A673 (cell line): ENCODE results near the gene LRP8.

Experiments
- CTCF ChIP-seq: fragments of 300-800, 200-600 bp; sonication (generic); conservative IDR thresholded peaks from 2 replicates; pipeline ENCODE4 v1.5.1; 2017; ENCODE audit warnings: low read depth, mild to moderate bottlenecking, antibody characterized with exemption, low read length, moderate library complexity, mixed read lengths
- EZH2 ChIP-seq: fragments of 200-600 bp; sonication (generic); IDR thresholded peaks from 2 replicates; pipeline ENCODE4 v1.6.1; 2017; ENCODE audit warnings: borderline replicate concordance, low read depth, mild to moderate bottlenecking, mixed read lengths, antibody characterized with exemption, low read length; ENCODE audit not compliant: poor library complexity, severe bottlenecking

- TF ChIP-seq EZH2 (no peak), CTCF (no peak)
Observed at GRCh38 chr1:53345996-53346813, 18.3 kb upstream of the LRP8 start.
